ENCODE results near the gene DCP2. TPM values are rescaled to one million over a fixed set of nuclear protein-coding genes. Genes with fewer than 3 reads are reported as not detected.

Gene DCP2
- total RNA-seq, 1 experiment from 2014 or later: 176 TPM

DNA sequence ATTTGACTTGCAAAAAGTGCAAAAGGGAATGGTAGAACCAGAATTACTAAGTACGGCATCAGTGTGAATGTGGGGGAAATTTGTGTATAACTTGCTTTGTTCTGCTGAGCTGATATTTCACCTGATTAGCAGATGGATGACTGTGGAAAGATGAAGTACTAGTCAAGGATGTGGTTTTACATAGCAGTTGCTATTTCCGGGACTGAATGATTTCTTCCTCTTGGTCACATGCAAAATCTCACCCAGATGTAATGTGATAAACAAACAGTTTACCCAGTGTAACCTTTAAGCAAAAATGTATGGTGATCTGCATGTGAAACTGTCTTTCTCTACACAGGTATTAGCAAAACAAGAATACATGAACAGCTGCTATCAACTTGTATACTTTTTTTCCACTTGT is 46.1 kb downstream of the DCP2 start:
- H3K56ac ChIP-seq (ENCODE audit: insufficient read length, low read depth, low read length): no peak overlapping the region
- no peak overlapping the region for H4K91ac ChIP-seq (ENCODE audit: insufficient read length, low read depth, low read length)
- no peak overlapping the region for H2BK15ac ChIP-seq (ENCODE audit: low read depth, low read length)
- H3T11ph ChIP-seq (ENCODE audit: low read length): no peak overlapping the region
- peaks cover 17 to 36% (median 24%) of the 10 kb centered on the region in 3 experiments; a peak in 6 of 7 replicates for H3K36me3 Mint-ChIP-seq (ENCODE audit: insufficient read depth in 1 of 3, low read depth in 3 of 3)
- H2BK12ac ChIP-seq (ENCODE audit: insufficient read length, low read depth, low read length): no peak overlapping the region
- no peak overlapping the region for H2BK20ac ChIP-seq (ENCODE audit: low read depth, low read length, poor library complexity, severe bottlenecking)
- H3K18ac ChIP-seq (ENCODE audit: insufficient read length, low read depth, low read length): no peak overlapping the region
- no peak overlapping the region for H2AK5ac ChIP-seq (ENCODE audit: insufficient read length, low read length)
- no peaks in the 10 kb centered on the region for H3K4me1 ChIP-seq (ENCODE audit: insufficient read depth, low read length)
- H3K4me1 Mint-ChIP-seq: 0 out of 4 replicates have a peak, but pooled peaks cover 0 to 2% of the 10 kb centered on the region in 2 experiments
- H3K9me3 ChIP-seq (ENCODE audit: control insufficient read depth, low read depth, low read length): no peaks in the 10 kb centered on the region
- no peak overlapping the region for H3K4me2 ChIP-seq (ENCODE audit: insufficient read depth, insufficient read length, low read length)
- no peak overlapping the region for H2BK5ac ChIP-seq (ENCODE audit: insufficient read length, low read length)
- H3K27me3 Mint-ChIP-seq (ENCODE audit: low read depth): no peaks in the 10 kb centered on the region
- H4K5ac ChIP-seq (ENCODE audit: insufficient read length, low read depth, low read length): no peak overlapping the region
- no peaks in the 10 kb centered on the region for H3K27me3 ChIP-seq (ENCODE audit: insufficient read depth, low read length)
- DNase-seq: no peak
- no peak overlapping the region for H4K8ac ChIP-seq (replicated peaks; ENCODE audit: insufficient read length, low read depth, low read length)
- H4K20me1 ChIP-seq (ENCODE audit: control insufficient read depth, insufficient read depth, insufficient read length): no peaks in the 10 kb centered on the region
- no peak overlapping the region for H3K27ac ChIP-seq (ENCODE audit: insufficient read length, low read depth, low read length)
- H3K79me2 ChIP-seq (ENCODE audit: insufficient read depth, low read length): no peaks in the 10 kb centered on the region
- no peak overlapping the region for H2AFZ ChIP-seq (ENCODE audit: low read length)
- H3K27ac Mint-ChIP-seq: no peak overlapping the region; a peak in 1 of 7 replicates
- WGBS (ENCODE audit: extremely low coverage, insufficient read length, low lambda C conversion rate): no CpG with 5 or more reads among the region's 2 CpGs
- TF ChIP-seq, protein P1, sequence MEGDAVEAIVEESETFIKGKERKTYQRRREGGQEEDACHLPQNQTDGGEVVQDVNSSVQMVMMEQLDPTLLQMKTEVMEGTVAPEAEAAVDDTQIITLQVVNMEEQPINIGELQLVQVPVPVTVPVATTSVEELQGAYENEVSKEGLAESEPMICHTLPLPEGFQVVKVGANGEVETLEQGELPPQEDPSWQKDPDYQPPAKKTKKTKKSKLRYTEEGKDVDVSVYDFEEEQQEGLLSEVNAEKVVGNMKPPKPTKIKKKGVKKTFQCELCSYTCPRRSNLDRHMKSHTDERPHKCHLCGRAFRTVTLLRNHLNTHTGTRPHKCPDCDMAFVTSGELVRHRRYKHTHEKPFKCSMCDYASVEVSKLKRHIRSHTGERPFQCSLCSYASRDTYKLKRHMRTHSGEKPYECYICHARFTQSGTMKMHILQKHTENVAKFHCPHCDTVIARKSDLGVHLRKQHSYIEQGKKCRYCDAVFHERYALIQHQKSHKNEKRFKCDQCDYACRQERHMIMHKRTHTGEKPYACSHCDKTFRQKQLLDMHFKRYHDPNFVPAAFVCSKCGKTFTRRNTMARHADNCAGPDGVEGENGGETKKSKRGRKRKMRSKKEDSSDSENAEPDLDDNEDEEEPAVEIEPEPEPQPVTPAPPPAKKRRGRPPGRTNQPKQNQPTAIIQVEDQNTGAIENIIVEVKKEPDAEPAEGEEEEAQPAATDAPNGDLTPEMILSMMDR (conservative IDR thresholded peaks at IDR 0.05): no peak
- no peaks in the 10 kb centered on the region for H3K79me1 ChIP-seq (ENCODE audit: insufficient read depth, low read depth, low read length, poor library complexity, severe bottlenecking)
- H3K14ac ChIP-seq (ENCODE audit: insufficient read depth, low read length): no peak overlapping the region
- no peak overlapping the region for H3K23ac ChIP-seq (ENCODE audit: insufficient read length, low read depth, low read length)
- no peak overlapping the region for H2BK120ac ChIP-seq (ENCODE audit: low read depth, low read length, poor library complexity, severe bottlenecking)
- H3K23me2 ChIP-seq (ENCODE audit: insufficient read length, low read depth, low read length, poor library complexity, severe bottlenecking): no peaks in the 10 kb centered on the region
- H3K4me3 Mint-ChIP-seq: no peak overlapping the region
- H3K9me3 Mint-ChIP-seq: no peaks in the 10 kb centered on the region
- no peak overlapping the region for H3K9ac ChIP-seq (ENCODE audit: extremely low read depth, insufficient read length, low read length)
- H3K4ac ChIP-seq (ENCODE audit: low read depth, low read length): no peak overlapping the region

All from H9 (cell line).